H9 (cell line): ENCODE results near the gene GBE1. TPM values are rescaled to one million over a fixed set of nuclear protein-coding genes. Genes with fewer than 3 reads are reported as not detected.

ENCODE experiments used
- DNase-seq: peaks from one replicate; pipeline ENCODE4 v3.0.0-alpha.2; 2017
- H2AFZ ChIP-seq: one replicate; pipeline ENCODE4 v1.6.1; 2013; ENCODE audit warnings: mild to moderate bottlenecking, low read length, control low read depth, moderate library complexity
- H2AK5ac ChIP-seq: 2 replicates; pipeline ENCODE4 v1.6.1; 2013; ENCODE audit warnings: low read length, control low read depth, mixed read lengths; ENCODE audit not compliant: insufficient read length
- H2BK120ac ChIP-seq: one replicate; pipeline ENCODE4 v1.6.1; 2013; ENCODE audit warnings: low read depth, mild to moderate bottlenecking, low read length, control low read depth, inconsistent platforms; ENCODE audit not compliant: poor library complexity, severe bottlenecking
- H2BK12ac ChIP-seq: 2 replicates; pipeline ENCODE4 v1.6.1; 2013; ENCODE audit warnings: low read length, control low read depth, mixed read lengths, low read depth; ENCODE audit not compliant: insufficient read length
- H2BK15ac ChIP-seq: 2 replicates; pipeline ENCODE4 v1.6.1; 2013; ENCODE audit warnings: low read depth, low read length, control low read depth
- H2BK20ac ChIP-seq: one replicate; pipeline ENCODE4 v1.6.1; 2013; ENCODE audit warnings: low read depth, mild to moderate bottlenecking, low read length, control low read depth, inconsistent platforms; ENCODE audit not compliant: poor library complexity, severe bottlenecking
- H2BK5ac ChIP-seq: 2 replicates; pipeline ENCODE4 v1.6.1; 2013; ENCODE audit warnings: low read length, control low read depth, mixed read lengths; ENCODE audit not compliant: insufficient read length
- H3K14ac ChIP-seq: 2 replicates; pipeline ENCODE4 v1.6.1; 2013; ENCODE audit warnings: low read length, control low read depth; ENCODE audit not compliant: insufficient read depth
- H3K18ac ChIP-seq: 2 replicates; pipeline ENCODE4 v1.6.1; 2013; ENCODE audit warnings: low read depth, mild to moderate bottlenecking, mixed read lengths, low read length, control low read depth; ENCODE audit not compliant: insufficient read length
- H3K23ac ChIP-seq: 2 replicates; pipeline ENCODE4 v1.6.1; 2013; ENCODE audit warnings: low read length, control low read depth, mixed read lengths, low read depth; ENCODE audit not compliant: insufficient read length
- H3K23me2 ChIP-seq: 2 replicates; pipeline ENCODE4 v1.6.1; 2013; ENCODE audit warnings: low read depth, mild to moderate bottlenecking, mixed read lengths, low read length, control low read depth; ENCODE audit not compliant: insufficient read length, poor library complexity, severe bottlenecking
- H3K27ac ChIP-seq: 2 replicates; pipeline ENCODE4 v1.5.1; 2013; ENCODE audit warnings: low read length, control low read depth, mixed read lengths, low read depth; ENCODE audit not compliant: insufficient read length
- H3K27me3 ChIP-seq: 2 replicates; pipeline ENCODE4 v1.6.1; 2013; ENCODE audit warnings: low read length, control low read depth, inconsistent platforms; ENCODE audit not compliant: insufficient read depth
- H3K4ac ChIP-seq: 2 replicates; pipeline ENCODE4 v1.6.1; 2013; ENCODE audit warnings: low read depth, mild to moderate bottlenecking, control low read depth, inconsistent platforms, low read length, moderate library complexity
- H3K4me1 ChIP-seq: 2 replicates; pipeline ENCODE4 v1.6.1; 2013; ENCODE audit warnings: low read length, control low read depth, inconsistent platforms; ENCODE audit not compliant: insufficient read depth
- H3K4me2 ChIP-seq: 2 replicates; pipeline ENCODE4 v1.6.1; 2013; ENCODE audit warnings: low read length, control low read depth, mixed read lengths; ENCODE audit not compliant: insufficient read length, insufficient read depth
- H3K56ac ChIP-seq: 2 replicates; pipeline ENCODE4 v1.6.1; 2013; ENCODE audit warnings: low read depth, mild to moderate bottlenecking, mixed read lengths, low read length, control low read depth; ENCODE audit not compliant: insufficient read length
- H3K79me1 ChIP-seq: 2 replicates; pipeline ENCODE4 v1.6.1; 2013; ENCODE audit warnings: low read depth, mild to moderate bottlenecking, moderate library complexity, low read length, control low read depth, inconsistent platforms; ENCODE audit not compliant: insufficient read depth, poor library complexity, severe bottlenecking
- H3K79me2 ChIP-seq: 2 replicates; pipeline ENCODE4 v1.6.1; 2013; ENCODE audit warnings: low read length, control low read depth, inconsistent platforms; ENCODE audit not compliant: insufficient read depth
- H3K9ac ChIP-seq: 2 replicates; pipeline ENCODE4 v1.6.1; 2013; ENCODE audit warnings: low read length, control low read depth, mixed read lengths; ENCODE audit not compliant: insufficient read length; ENCODE audit errors: extremely low read depth
- H3K9me3 ChIP-seq: one replicate; pipeline ENCODE4 v1.6.1; 2013; ENCODE audit warnings: low read depth, low read length, inconsistent platforms; ENCODE audit not compliant: control insufficient read depth
- H3T11ph ChIP-seq: one replicate; pipeline ENCODE4 v1.6.1; 2013; ENCODE audit warnings: mild to moderate bottlenecking, low read length, control low read depth, inconsistent platforms
- H4K20me1 ChIP-seq: one replicate; pipeline ENCODE4 v1.6.1; 2013; ENCODE audit not compliant: control insufficient read depth, insufficient read length, insufficient read depth
- H4K5ac ChIP-seq: 2 replicates; pipeline ENCODE4 v1.6.1; 2013; ENCODE audit warnings: low read depth, mild to moderate bottlenecking, mixed read lengths, low read length, control low read depth; ENCODE audit not compliant: insufficient read length
- H4K8ac ChIP-seq: replicated peaks from 2 replicates; pipeline ENCODE4 v1.6.1; 2013; ENCODE audit warnings: low read length, control low read depth, mixed read lengths, low read depth; ENCODE audit not compliant: insufficient read length
- H4K91ac ChIP-seq: 2 replicates; pipeline ENCODE4 v1.6.1; 2013; ENCODE audit warnings: low read depth, mild to moderate bottlenecking, moderate library complexity, mixed read lengths, low read length, control low read depth; ENCODE audit not compliant: insufficient read length
- H3K27ac Mint-ChIP-seq, 3 experiments: 2 replicates in 2 of 3; 3 replicates in 1 of 3; pipeline ENCODE4 v1.8.0; 2020 to 2021; ENCODE audit warnings: mixed read lengths in 3 of 3, mild to moderate bottlenecking in 1 of 3, moderate library complexity in 1 of 3
- H3K27me3 Mint-ChIP-seq: 2 replicates; pipeline ENCODE4 v1.8.0; 2021; ENCODE audit warnings: low read depth, mild to moderate bottlenecking, moderate library complexity, mixed read lengths
- H3K36me3 Mint-ChIP-seq, 3 experiments: 2 replicates in 2 of 3; 3 replicates in 1 of 3; pipeline ENCODE4 v1.8.0; 2020 to 2021; ENCODE audit warnings: low read depth in 3 of 3, mixed read lengths in 3 of 3; ENCODE audit not compliant: insufficient read depth in 1 of 3
- H3K4me1 Mint-ChIP-seq, 2 experiments: 2 replicates each; pipeline ENCODE4 v1.8.0; 2020; ENCODE audit warnings: mixed read lengths in 2 of 2
- H3K4me3 Mint-ChIP-seq, 2 experiments: 2 replicates in 1 of 2; 3 replicates in 1 of 2; pipeline ENCODE4 v1.8.0; 2020 to 2021; ENCODE audit warnings: mild to moderate bottlenecking in 2 of 2, mixed read lengths in 2 of 2, moderate library complexity in 1 of 2
- H3K9me3 Mint-ChIP-seq, 2 experiments: 2 replicates in 1 of 2; 3 replicates in 1 of 2; pipeline ENCODE4 v1.8.0; 2020; ENCODE audit warnings: mild to moderate bottlenecking in 2 of 2, mixed read lengths in 2 of 2, moderate library complexity in 1 of 2
- WGBS: extraction: QIAGEN DNeasy Blood & Tissue Kit; methylation state at CpG from one replicate; pipeline ENCODE4 v1.1.7; 2013; ENCODE audit warnings: missing lambda C conversion rate, low lambda C conversion rate, mixed read lengths; ENCODE audit not compliant: insufficient read length; ENCODE audit errors: extremely low coverage; 5-methylcytosine and 5-hydroxymethylcytosine counted together
- long read RNA-seq: library from polyadenylated mRNA; unstranded; transcript quantifications from one replicate; pipeline ENCODE4 v2.0.0, GENCODE V29; 2020
- total RNA-seq: library from RNA; stranded (reverse); gene quantifications from 2 replicates; pipeline ENCODE4 v1.2.1, GENCODE V29; 2021
- TF ChIP-seq, protein P1 (sequence below): fragments of 200-600 bp; sonication (generic); conservative IDR thresholded peaks from 3 replicates; pipeline ENCODE4 v1.8.0; 2021; ENCODE audit warnings: antibody characterized with exemption, mild to moderate bottlenecking

The GBE1 gene
- total RNA-seq, result 13.2 and 13.8 TPM in 2 replicates
- long read RNA-seq, transcript GBE1-201 (16 exons, 3,461 nt), result major isoform, 118 of 136 reads
- long read RNA-seq, partial matches to known transcripts, result 11 of 136 reads
- long read RNA-seq, other reads (novel, unspliced or antisense), result 7 of 136 reads

GRCh38 chr3:81760924-81761903 is at the start of gene GBE1:
GBE1 (minus strand) TSS chr3:81761645; CDS start chr3:81761517, 128 bp downstream.
- no peaks in the 10 kb centered on the region for H3K79me2 ChIP-seq
- no peak within 1 kb of the TSS for H2AFZ ChIP-seq
- no peak within 1 kb of the TSS for H2BK120ac ChIP-seq
- peak within 1 kb of the TSS; percentile 90 to 91 for H3K4me3 Mint-ChIP-seq
- no peaks in the 10 kb centered on the region; the same call in 1 of the 2 replicates for H3K27me3 Mint-ChIP-seq
- no peak within 1 kb of the TSS for H2AK5ac ChIP-seq
- no peak within 1 kb of the TSS for H3K23ac ChIP-seq
- no peak within 1 kb of the TSS for H2BK15ac ChIP-seq
- H2BK5ac ChIP-seq, result no peak within 1 kb of the TSS
- peaks cover 6 to 8% (median 6%) of the 10 kb centered on the region in 3 experiments; a peak in 4 of 7 replicates for H3K36me3 Mint-ChIP-seq
- H3K4me1 Mint-ChIP-seq, result peaks cover 20% of the 10 kb centered on the region in 2 experiments
- TF ChIP-seq, protein P1, sequence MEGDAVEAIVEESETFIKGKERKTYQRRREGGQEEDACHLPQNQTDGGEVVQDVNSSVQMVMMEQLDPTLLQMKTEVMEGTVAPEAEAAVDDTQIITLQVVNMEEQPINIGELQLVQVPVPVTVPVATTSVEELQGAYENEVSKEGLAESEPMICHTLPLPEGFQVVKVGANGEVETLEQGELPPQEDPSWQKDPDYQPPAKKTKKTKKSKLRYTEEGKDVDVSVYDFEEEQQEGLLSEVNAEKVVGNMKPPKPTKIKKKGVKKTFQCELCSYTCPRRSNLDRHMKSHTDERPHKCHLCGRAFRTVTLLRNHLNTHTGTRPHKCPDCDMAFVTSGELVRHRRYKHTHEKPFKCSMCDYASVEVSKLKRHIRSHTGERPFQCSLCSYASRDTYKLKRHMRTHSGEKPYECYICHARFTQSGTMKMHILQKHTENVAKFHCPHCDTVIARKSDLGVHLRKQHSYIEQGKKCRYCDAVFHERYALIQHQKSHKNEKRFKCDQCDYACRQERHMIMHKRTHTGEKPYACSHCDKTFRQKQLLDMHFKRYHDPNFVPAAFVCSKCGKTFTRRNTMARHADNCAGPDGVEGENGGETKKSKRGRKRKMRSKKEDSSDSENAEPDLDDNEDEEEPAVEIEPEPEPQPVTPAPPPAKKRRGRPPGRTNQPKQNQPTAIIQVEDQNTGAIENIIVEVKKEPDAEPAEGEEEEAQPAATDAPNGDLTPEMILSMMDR, result no peak
- H2BK12ac ChIP-seq, result no peak within 1 kb of the TSS
- H4K8ac ChIP-seq, result no peak within 1 kb of the TSS
- no peaks in the 10 kb centered on the region; a peak in 1 of 5 replicates for H3K9me3 Mint-ChIP-seq
- H3K18ac ChIP-seq, result peak within 1 kb of the TSS; percentile 82
- no peaks in the 10 kb centered on the region for H3K4me1 ChIP-seq
- no peaks in the 10 kb centered on the region for H3K27me3 ChIP-seq
- H3K27ac Mint-ChIP-seq, result peak within 1 kb of the TSS; percentile 97 to 99 (median 98)
- peak within 1 kb of the TSS; percentile 57 for H3K4me2 ChIP-seq
- peaks cover 3% of the 10 kb centered on the region for H3K23me2 ChIP-seq
- H4K5ac ChIP-seq, result no peak within 1 kb of the TSS
- no peaks in the 10 kb centered on the region for H3K9me3 ChIP-seq
- no CpG with 5 or more reads among the region's 88 CpGs for WGBS
- H4K20me1 ChIP-seq, result no peaks in the 10 kb centered on the region
- DNase-seq, result peak; percentile 90
- no peak within 1 kb of the TSS for H3T11ph ChIP-seq
- H3K79me1 ChIP-seq, result no peaks in the 10 kb centered on the region
- no peak within 1 kb of the TSS for H2BK20ac ChIP-seq
- no peak within 1 kb of the TSS for H3K56ac ChIP-seq
- peak within 1 kb of the TSS; percentile 95 for H3K14ac ChIP-seq
- no peak within 1 kb of the TSS for H4K91ac ChIP-seq
- no peak within 1 kb of the TSS for H3K27ac ChIP-seq
- H3K9ac ChIP-seq, result peak within 1 kb of the TSS; percentile 83
- no peak within 1 kb of the TSS for H3K4ac ChIP-seq
